HG02759 (cell line): ENCODE data around the gene PDE6A.
"Not testable (repeated sequence)": the region's sequence is repeated elsewhere in the genome, so short reads cannot be mapped to it uniquely, and the experiment has no call there.

Source experiments
- ATAC-seq: cut with Tn5 transposase; IDR thresholded peaks from one replicate; pipeline ENCODE4 v1.9.1; 2021; ENCODE audit warnings: mild to moderate bottlenecking, moderate library complexity; ENCODE audit not compliant: unreplicated experiment

Gene PDE6A

DNA sequence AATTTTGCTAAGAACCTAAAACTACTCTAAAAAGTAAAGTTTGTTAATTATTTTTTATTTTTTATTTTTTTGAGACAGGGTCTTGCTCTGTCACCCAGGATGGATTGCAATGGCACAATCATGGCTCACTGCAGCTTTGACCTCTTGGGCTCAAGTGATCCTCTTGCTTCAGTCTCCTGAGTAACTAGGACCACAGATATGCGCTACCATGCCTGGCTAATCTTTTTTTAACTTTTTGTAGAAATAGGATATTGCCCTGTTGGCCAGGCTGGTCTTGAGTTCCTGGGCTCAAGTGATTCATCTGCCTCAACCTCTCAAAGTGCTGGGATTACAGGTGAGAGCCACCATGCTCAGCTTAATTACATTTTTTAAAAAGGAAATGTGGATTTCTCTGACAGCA is 45.8 kb downstream of the PDE6A start:
- ATAC-seq: no peak

DNA sequence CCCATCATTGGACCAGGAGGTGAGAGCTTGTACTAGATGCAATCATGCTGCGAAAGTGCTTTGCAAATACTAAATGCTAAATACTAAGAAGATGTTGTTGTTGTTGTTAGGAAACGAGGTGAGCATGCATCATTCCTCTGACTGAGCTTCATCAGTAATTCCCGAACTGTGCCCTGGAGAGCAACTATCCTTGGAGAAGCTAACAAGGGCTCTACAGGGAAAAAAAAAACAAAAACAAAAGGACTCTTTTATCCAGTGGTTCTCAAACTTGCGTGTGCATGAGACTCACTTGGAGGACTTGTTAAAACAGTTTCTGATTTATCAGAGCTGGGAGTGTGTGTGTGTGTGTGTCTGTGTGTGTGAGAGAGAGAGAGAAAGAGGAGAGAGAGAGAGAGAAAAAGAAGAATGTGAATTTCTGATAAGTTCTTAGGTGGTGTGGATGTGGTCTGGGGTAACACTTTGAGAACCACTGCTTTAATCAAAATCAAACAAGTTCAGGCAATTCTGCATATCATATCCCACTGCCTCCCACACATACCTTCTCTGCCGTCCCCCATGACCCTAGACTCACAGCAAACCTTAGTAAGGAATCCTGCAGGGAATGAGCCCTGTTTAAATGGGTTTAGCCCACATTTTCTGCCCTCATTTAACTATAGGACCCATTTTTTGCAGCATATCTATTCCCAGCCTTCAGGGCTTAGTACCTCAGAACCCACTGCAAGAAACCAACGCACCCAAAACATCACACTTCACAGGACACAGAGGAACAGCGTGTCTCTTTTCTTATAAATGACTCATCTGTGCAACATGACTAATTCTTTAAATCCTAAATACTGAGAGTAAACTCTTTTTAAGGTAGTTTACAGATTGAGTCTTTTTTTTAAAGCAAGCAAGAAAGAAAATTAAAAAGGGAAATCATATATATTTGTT is 48.9 kb downstream of the PDE6A start:
- ATAC-seq: no peak

DNA sequence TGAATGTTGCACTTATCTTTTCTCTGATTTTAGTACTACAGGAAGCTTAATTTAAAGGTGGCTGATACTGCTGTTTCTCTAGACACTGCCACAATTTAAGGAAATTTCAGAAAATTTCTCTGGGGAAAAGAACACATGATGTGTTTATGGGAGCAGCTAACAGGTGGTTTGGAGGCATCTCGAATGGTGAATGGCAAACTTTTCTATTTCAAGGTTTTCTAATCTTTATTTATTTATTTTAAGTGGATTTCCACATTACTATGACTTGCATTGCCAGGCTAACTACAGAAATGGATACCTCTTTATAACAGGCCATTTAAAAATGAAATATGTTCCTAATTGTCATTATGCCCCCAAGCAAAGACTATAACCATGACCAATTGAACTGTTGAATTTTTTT is 50.4 kb downstream of the PDE6A start:
- ATAC-seq: no peak

DNA sequence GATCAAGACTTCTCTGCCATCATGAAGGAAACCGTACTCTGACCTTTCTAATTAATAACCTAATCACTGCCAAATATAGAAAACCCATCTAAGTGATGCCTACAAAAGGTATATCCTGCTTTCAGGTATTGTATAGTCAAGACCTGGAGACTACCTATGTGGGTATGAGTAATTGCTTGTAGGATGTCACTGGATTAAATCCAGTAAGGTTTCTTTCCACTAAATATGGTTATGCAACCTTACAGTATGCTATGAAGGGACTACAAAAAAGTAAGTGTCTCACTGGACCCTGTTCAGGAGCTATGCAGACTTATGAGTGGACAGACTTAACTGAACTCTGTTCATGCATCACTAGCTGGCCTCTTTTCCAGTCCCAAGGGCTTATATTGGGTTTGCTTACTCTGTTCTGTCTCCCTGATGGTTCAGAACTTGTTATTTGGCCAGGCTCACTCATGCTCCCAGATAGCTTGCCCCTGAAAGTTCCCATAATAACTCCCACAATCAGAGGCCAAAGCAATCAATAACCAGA is 51.1 kb downstream of the PDE6A start:
- ATAC-seq: no peak

DNA sequence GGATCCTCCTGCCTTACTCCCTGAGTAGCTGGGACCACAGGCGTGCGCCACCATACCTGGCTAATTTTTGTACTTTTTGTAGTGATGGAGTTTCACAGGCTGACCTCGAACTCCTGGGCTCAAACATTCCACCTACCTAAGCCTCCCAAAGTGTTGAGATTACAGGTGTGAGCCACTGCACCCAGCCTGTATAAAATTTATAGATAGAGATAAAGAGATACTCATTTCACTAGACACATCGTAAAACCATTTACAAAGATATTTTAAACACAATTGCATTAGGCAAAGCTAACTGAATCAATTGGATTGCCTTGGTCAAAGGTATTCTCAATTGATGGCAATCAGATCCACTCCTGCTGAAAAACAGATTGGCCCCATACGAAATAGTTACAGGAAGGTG is 52.0 kb downstream of the PDE6A start:
- no peak for ATAC-seq

DNA sequence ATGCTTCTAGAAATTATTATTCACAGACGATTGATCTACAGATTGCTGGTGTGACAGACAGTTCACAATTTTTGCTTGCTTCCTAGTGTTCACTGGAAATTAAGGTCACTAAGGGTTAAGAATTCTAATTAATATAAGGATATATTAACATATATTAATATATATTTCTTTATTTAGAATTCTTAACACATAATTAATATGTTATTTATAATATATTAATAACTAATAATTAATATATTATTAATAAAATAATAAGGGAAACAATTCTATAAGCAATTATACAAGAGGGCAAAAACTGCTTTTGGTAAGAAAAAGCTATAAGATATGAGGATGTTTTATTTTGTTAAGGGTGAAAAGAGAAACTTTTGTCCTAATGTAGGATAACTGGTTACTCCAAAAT is 56.3 kb downstream of the PDE6A start:
- ATAC-seq: no peak

DNA sequence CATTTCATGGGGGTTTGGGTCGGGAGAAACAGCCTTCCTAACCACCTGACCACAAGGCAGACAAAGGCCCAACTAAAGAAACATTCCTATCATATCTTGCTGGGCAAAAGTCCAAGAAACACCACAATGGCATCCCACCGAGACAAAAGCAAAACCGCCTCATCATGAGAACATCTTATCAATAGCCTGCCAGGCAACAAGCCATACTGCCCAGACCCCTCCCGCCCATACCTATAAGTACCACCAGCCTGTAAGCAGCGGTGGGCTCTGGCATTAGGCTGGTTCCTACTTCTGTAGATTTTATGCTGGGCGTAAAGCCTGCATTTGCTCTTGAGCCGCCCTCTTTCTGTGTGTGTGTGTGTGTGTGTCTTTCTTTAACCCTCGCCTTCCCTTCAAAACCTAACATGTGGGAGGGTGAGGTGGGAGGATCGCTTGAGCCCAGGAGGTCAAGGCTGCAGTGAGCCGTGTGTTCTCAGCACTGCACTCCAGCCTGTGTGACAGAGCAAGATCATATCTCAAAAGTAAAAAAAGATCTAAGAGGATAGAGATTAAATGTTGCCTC is 56.9 kb downstream of the PDE6A start:
- no peak for ATAC-seq

DNA sequence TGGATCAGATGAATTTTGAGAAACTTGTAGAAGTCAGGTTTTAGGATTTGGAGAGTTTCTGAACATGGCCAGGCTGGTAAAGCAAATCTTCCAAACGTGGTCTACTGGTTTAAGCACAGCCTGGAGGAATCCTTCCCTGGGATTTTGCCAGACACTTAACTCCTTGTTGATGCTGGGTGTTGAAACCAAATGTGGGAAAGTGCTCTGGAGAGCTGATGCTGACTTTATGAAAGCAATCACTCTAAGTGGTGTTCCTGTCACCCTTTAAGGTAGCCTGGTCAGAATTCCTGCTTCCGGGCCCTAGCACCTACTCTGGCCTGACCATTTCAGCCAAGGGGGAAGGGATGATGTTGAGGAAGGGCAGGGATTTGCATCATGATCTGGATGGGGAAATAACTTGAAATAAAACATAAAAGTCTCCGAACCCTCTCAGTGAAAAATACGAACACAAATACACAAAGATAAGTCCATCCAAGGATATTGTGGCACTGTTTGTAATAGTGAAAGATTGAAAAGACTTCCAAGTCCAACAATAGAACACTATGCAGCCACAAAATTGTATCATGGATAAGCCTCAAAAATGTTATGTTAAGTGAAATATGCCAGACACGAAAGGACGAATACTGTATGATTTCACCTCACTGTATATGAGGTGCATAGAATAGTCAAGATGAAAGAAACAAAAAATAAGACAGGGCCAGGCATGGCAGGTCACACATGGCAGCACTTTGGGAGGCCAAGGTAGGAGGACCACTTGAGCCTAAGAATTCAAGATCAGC is 57.7 kb downstream of the PDE6A start:
- ATAC-seq: no peak

DNA sequence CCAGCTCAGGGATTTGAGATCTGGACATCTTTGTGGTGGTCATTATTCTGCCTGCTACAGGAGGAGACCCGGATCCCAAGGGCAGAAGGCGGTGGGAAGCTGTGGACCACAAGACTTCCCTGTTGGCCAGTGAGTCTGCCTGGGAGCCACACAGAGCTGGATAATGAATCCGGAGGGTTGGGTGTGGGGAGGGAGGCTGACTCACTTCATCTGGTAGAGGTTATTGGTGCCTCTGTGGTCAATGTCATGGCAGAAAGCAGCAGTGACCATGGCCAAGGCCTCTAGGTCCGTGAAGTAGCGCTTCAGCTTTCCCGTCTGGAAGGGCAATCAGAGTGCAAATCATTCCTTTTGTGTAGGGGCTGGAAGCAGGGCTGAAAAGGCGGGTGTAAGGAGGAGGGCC is 58.5 kb downstream of the PDE6A start:
- no peak for ATAC-seq

DNA sequence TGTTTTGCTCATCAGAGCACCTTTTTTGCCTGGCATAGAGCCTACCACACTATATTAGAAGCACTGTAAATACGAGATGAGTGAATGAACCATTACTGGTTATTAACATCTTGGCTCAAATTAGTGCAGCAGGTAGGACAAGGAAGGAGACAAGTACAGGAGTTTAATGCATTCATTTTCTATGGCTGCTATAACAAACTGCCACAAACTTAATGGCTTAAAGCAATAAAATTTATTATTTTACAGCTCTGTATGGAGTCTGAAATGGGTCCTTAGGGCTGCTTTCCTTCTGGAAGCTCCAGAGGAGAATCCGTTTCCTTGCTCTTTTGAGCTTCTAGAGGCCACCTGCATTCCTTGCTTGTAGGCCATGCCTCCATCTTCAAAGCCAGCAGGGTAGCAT is 59.1 kb downstream of the PDE6A start:
- no peak for ATAC-seq

DNA sequence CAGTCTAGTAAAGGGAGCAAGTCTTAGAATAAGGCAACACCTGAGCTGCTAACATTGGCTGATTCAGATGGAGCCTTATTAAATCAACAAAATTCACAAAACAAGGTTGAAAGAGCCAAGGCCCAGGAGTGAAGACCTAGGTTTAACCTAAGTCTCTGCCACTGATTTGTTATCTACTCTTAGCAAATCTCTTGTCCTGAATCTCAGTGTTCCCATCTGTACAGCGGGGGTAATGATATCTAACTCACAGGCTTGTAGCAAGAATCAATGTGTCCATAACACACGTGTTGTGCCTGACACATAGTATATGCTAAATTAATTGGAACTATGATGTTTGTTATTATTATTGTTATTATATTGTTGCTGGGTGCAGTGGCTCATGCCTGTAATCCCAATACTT is 61.0 kb downstream of the PDE6A start:
- ATAC-seq: no peak

DNA sequence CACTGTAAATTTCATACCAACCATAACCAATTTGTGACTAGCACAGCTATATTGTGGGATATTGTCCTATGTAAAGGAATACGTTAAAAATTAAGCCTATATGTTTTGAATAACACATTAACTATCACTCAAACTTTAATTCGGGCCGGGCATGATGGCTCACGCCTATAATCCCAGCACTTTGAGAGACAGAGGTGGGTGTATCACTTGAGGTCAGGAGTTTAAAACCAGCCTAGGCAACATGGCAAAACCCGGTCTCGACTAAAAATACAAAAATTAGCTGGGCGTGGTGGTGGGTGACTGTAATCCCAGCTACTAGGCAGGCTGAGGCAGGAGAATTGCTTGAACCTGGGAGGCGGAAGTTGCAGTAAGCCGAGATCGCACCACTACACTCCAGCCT is 62.0 kb downstream of the PDE6A start:
- not testable (repeated sequence) for ATAC-seq

DNA sequence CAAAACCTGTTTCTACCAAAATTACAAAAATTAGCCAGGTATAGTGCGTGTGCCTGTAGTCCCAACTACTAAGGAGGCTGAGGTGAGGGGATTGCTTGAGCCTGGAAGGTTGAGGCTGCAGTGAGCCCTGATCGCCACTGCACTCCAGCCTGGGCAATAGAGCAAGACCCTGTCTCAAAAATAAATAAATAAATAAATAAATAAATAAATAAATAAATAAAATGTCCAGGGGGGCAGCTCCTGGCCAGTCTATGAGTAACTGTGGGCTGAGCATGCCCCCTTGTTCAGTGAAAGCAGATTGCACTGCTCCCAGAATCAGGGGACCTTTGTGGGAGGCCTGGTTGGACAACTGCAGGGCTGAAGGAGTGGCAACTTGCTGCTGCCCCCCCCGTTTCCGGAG is 62.7 kb downstream of the PDE6A start:
- no peak for ATAC-seq

DNA sequence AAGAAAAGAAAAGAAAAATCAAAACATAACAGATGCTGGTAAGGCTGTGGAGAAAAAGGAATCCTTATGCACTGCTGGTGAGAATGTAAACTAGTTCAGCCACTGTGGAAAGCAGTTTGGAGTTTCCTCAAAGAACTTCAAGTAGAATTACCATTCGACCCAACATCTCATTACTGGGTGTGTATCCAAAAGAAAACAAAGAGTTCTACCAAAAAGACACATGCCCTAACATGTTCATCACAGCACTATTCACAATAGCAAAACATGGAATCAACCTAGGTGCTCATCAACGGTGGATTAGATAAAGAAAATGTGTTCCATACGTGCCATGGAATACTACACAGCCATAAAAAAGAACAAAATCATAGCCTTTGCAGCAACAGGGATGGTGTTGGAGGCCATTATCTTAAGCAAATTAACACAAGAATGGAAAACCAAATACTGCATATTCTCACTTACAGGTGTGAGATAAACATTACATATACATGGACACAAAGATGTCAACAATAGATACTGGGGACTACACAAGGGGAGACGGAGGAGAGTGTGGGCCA is 63.4 kb downstream of the PDE6A start:
- no peak for ATAC-seq

DNA sequence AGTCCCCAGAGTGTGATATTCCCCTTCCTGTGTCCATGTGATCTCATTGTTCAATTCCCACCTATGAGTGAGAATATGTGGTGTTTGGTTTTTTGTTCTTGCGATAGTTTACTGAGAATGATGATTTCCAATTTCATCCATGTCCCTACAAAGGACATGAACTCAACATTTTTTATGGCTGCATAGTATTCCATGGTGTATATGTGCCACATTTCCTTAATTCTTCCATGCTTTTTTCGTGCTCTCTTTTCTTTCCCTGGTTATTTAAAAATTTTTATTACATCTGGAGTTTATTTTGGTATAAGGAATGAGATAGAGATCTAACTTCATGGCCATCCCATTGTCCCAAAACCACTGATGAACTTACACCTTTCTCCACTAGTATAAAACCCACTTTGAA is 65.0 kb downstream of the PDE6A start:
- ATAC-seq: not testable (repeated sequence)

DNA sequence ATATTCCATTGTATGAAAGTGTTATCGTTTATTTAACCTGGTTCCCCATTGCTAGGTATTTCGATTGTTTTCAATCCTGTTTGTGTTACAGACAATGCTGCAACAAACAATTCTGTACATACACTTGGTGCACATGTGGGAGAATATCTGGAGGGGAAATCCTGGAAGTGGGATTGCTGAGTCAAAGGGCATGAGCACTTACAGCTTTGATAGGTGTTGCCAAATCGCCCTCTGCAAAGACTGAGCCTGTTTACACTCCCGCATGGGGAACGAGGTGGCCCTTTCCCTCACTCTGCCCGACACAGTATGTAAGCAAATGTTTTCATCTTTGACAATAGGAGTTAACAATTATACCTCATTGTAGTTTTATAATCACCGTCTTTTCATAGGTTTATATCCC is 66.2 kb downstream of the PDE6A start:
- no peak for ATAC-seq

DNA sequence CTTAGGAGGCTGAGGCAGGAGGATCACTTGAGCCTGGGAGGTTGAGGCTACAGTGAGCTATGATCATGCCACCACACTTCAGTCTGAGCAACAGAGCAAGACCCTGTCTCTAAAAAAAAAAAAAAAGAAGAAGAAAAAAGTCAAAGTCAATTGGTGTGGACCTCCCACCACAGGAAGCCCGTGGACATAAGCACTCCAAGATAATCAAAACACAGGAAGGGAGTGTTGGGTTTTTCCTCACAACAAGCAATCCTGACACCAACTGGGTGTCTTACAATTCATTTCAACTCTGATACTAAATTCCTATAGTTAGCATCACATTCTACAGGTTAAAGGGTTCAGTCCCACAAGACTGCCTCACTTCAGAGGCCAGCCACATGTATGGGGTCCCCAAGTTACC is 70.7 kb downstream of the PDE6A start:
- ATAC-seq: no peak

DNA sequence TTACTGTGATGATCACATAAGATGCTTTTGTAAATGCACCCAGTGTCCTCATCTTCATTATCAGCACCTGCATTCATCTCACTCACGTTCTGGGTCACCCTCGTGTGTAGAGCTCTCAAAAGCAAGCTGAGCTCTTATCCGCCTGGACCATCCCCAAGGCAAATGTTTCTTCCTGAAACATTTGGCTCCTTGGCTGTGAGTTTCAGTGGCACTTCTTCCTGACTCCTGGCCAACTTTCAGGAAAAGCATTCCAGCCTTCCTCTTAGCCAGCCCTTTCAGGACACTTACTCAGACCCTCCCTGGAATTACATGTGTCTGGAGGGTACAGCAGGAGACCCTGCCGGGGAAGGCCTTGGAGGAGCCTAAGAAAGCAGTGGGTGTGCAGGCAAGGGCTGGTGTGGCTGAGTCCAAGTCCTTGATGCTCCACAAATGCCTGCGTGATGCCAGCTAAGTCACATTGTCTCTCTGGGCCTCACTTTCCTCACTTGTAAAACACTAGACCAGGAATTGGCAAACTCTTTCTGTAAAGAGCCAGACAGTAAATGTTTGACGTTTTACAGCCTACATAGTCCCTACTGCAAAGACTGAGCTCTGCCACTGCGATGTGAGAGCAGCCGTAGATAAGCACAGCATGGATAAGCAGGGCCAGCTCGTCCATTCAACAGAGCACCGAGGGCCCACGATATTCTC is 72.1 kb downstream of the PDE6A start:
- ATAC-seq: no peak

DNA sequence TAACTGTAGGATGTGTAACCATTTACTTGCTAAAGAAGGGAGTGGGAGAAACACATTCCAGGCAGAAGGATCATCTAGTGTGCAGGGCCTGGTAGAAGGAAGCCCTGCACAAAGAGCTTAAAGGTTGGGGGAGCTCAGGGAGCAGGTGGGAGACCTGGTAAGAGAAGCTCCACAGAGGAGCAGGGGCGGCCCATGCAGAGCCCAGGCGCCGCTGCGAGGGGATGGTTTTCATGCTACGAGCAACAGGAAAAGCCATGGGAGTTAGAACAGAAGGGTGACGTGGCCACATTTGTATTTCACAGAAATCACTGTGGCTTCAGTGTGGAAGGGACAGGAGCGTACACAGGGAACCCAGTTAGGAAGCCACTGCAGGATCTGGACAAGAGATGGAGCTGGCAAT is 73.1 kb downstream of the PDE6A start:
- ATAC-seq: no peak

DNA sequence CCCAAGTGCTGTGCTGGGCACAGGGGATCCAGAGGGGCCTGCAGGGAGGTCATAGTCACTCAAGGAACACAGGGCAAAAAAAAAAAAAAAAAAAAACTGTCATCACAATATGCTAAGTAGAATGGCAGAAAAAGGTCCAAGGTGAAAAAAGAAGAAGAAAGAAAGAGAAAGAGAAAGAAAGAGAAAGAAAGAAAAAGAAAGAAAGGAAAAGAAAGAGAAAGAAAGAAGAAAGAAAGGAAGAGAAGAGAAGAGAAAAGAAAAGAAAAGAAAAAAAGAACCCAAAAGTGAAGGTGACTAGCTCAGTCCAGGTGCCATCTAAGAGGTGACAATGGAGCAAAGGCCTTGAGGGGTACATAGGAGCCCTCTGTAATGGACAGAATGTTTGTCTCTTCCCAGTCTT is 73.9 kb downstream of the PDE6A start:
- ATAC-seq: no peak

DNA sequence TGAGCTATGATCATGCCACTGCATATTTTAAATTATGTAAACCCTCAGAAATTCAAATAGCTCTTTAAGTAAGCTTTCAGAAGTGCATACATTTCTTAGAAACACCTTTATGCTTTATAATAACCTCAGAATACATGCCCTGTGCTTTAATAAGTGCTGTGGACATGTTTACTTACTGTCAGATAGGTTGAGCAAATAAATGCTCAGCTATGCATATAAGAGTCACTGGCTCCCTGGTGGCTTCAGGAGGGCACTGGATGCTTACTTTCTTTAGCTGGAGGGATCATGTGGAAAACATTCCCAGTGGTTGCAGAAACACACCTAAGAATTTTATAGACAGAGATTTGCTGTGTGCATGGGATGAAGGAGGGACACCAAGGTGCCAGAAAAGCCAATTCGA is 74.4 kb downstream of the PDE6A start:
- ATAC-seq: no peak
